Measurements from ENCODE around the gene CIC. TPM values are rescaled to one million over a fixed set of nuclear protein-coding genes. Genes with fewer than 3 reads are reported as not detected.

Gene CIC
- total RNA-seq, 1 experiment from 2014 or later: 54.0 TPM

DNA sequence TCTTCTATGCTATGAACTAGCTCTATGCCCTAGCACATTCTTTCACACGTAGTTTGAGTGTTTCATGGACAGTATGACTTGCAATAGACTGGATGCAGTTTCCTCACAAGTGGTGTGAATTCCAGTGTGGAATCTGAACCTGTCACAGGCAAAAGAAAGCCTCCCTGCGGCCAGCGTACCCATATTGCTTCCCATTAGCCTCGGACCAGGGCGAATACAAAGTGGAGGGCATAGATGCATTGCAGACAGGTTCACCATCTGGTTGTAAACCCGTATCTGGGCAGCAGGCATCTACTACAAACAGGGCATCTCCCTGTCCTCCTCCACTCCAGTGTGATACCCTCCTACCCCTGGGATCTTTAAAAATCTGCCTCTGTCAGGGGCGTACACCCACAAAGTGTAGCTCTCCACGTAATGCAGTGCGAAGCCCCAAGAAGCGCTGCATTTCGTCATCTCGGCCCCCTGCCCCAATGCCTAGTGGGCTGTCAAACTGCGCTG is 1.4 kb upstream of the CIC start:
- Histone ChIP-seq H2BK12ac (ENCODE audit: insufficient read length, low read depth, low read length) (no peak overlapping the region), H3K27me3 (ENCODE audit: insufficient read depth, low read length) (no peaks in the 10 kb centered on the region), H3K56ac (ENCODE audit: insufficient read length, low read depth, low read length) (no peak overlapping the region), H2AFZ (ENCODE audit: low read length) (no peak overlapping the region), H2BK5ac (ENCODE audit: insufficient read length, low read length) (no peak overlapping the region), H3K23ac (ENCODE audit: insufficient read length, low read depth, low read length) (no peak overlapping the region), H3K9me3 (ENCODE audit: control insufficient read depth, low read depth, low read length) (no peaks in the 10 kb centered on the region), H4K8ac (replicated peaks; ENCODE audit: insufficient read length, low read depth, low read length) (no peak overlapping the region), H3K18ac (ENCODE audit: insufficient read length, low read depth, low read length) (peak overlapping the region; percentile 52), H3K9ac (ENCODE audit: extremely low read depth, insufficient read length, low read length) (peak overlapping the region; percentile 74), H2BK20ac (ENCODE audit: low read depth, low read length, poor library complexity, severe bottlenecking) (no peak overlapping the region), H3K79me1 (ENCODE audit: insufficient read depth, low read depth, low read length, poor library complexity, severe bottlenecking) (no peaks in the 10 kb centered on the region), H3K79me2 (ENCODE audit: insufficient read depth, low read length) (no peaks in the 10 kb centered on the region), H2BK15ac (ENCODE audit: low read depth, low read length) (no peak overlapping the region), H2AK5ac (ENCODE audit: insufficient read length, low read length) (no peak overlapping the region), H3K27ac (ENCODE audit: insufficient read length, low read depth, low read length) (no peak overlapping the region), H3K4ac (ENCODE audit: low read depth, low read length) (no peak overlapping the region), H4K91ac (ENCODE audit: insufficient read length, low read depth, low read length) (no peak overlapping the region), H3K4me2 (ENCODE audit: insufficient read depth, insufficient read length, low read length) (peak overlapping the region; percentile 94), H3K14ac (ENCODE audit: insufficient read depth, low read length) (peak overlapping the region; percentile 64; the same call in 1 of the 2 replicates), H4K20me1 (ENCODE audit: control insufficient read depth, insufficient read depth, insufficient read length) (no peaks in the 10 kb centered on the region), H4K5ac (ENCODE audit: insufficient read length, low read depth, low read length) (no peak overlapping the region), H2BK120ac (ENCODE audit: low read depth, low read length, poor library complexity, severe bottlenecking) (no peak overlapping the region), H3K4me1 (ENCODE audit: insufficient read depth, low read length) (no peaks in the 10 kb centered on the region; the same call in 1 of the 2 replicates), H3T11ph (ENCODE audit: low read length) (no peak overlapping the region), H3K23me2 (ENCODE audit: insufficient read length, low read depth, low read length, poor library complexity, severe bottlenecking) (peaks cover 9% of the 10 kb centered on the region)
- WGBS (ENCODE audit: extremely low coverage, insufficient read length, low lambda C conversion rate): no CpG with 5 or more reads among the region's 13 CpGs
- Mint-ChIP-seq H3K36me3 (ENCODE audit: insufficient read depth in 1 of 3, low read depth in 3 of 3) (no peaks in the 10 kb centered on the region; a peak in 2 of 7 replicates), H3K4me1 (peaks cover 20 to 25% of the 10 kb centered on the region in 2 experiments), H3K4me3 (no peak overlapping the region), H3K27me3 (ENCODE audit: low read depth) (peaks cover 8% of the 10 kb centered on the region), H3K27ac (no peak overlapping the region; a peak in 4 of 7 replicates), H3K9me3 (no peaks in the 10 kb centered on the region; a peak in 1 of 5 replicates)
- TF ChIP-seq, protein P1, sequence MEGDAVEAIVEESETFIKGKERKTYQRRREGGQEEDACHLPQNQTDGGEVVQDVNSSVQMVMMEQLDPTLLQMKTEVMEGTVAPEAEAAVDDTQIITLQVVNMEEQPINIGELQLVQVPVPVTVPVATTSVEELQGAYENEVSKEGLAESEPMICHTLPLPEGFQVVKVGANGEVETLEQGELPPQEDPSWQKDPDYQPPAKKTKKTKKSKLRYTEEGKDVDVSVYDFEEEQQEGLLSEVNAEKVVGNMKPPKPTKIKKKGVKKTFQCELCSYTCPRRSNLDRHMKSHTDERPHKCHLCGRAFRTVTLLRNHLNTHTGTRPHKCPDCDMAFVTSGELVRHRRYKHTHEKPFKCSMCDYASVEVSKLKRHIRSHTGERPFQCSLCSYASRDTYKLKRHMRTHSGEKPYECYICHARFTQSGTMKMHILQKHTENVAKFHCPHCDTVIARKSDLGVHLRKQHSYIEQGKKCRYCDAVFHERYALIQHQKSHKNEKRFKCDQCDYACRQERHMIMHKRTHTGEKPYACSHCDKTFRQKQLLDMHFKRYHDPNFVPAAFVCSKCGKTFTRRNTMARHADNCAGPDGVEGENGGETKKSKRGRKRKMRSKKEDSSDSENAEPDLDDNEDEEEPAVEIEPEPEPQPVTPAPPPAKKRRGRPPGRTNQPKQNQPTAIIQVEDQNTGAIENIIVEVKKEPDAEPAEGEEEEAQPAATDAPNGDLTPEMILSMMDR (conservative IDR thresholded peaks at IDR 0.05): no peak
- DNase-seq: no peak
